OCI-LY3 (cell line): ENCODE measurements around the gene ITPKB.

Experiments
- CTCF ChIP-seq: fragments of 200-600, 300-600 bp; sonication (generic); IDR thresholded peaks from 2 replicates; pipeline ENCODE4 v1.5.1; 2014; ENCODE audit warnings: antibody characterized with exemption, low read length, low read depth
- EZH2phosphoT487 ChIP-seq: fragments of 200-600 bp; shearing (Covaris generic); IDR thresholded peaks from 2 replicates; pipeline ENCODE4 v1.6.1; 2018; ENCODE audit warnings: antibody characterized with exemption, mixed run types, low read depth

DNA sequence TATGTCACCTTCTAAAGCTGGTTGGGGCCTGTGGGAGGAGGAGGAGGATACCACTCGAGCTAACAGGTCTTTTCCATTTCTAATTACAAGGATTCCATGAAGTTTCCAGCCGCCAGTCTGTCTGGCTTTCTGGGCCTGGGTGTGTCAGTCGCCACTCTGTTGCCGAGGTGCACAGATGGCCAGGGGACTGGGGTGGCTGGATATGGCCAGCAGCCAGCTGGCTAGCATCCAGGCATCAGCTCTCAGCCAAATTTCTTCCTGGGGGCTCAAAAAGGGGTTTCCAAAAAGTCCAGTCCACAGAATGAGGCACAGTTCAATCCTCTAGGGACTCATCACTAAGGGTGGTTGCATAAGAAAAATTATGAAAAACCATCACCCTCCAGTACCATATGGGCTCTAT lies 32.4 kb downstream of the ITPKB start:
- TF ChIP-seq CTCF (no peak), EZH2phosphoT487 (no peak)
